Ishikawa (cell line): Measurements from ENCODE around the gene ZNF613.

ENCODE experiments used
- MAX ChIP-seq: IDR thresholded peaks from 2 replicates; pipeline ENCODE4 v1.6.1; 2012
- RAD21 ChIP-seq: IDR thresholded peaks from 2 replicates; pipeline ENCODE4 v1.6.1; 2012; ENCODE audit warnings: low read depth
- REST ChIP-seq: IDR thresholded peaks from 2 replicates; pipeline ENCODE4 v1.6.1; 2012; ENCODE audit warnings: low read depth, mild to moderate bottlenecking

DNA sequence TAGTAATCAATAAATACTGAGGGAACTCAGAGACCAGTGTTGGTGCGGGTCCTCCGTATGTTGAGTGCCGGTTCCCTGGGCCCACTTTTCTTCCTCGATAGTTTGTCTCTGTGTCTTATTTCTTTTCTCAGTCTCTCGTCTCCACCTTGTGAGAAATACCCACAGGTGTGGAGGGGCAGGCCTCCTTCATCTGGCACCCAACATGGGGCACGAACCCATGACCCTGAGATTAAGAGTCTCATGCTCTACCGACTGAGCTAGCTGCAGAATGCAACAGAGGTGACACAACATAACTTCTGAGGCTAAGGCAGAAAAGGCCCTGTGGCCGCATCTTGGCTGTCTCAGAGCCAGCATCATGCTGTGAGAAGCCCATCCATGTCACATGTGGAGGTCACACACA is 5.3 kb upstream of the ZNF613 start:
- TF ChIP-seq MAX (no peak), RAD21 (no peak), REST (no peak)
